ENCODE measurements around the gene CHD5.
A peak's percentile ranks its signal among the peaks of the same experiment; 100 is the strongest.

The CHD5 gene

GRCh38 chr1:6185635-6186382, 5.7 kb upstream of the CHD5 start:
- DNase-seq (ENCODE audit: low read depth), result peak; percentile 40
- H3K4me3 ChIP-seq (ENCODE audit: low read depth, low read length), result no peak overlapping the region
- TF ChIP-seq CTCF (IDR thresholded peaks at IDR 0.05; ENCODE audit: insufficient read depth, low read depth, low read length, missing control alignments), result peak; percentile 36

GRCh38 chr1:6185151-6185550, 5.0 kb upstream of the CHD5 start:
- no peak overlapping the region for H3K4me3 ChIP-seq (ENCODE audit: low read depth, low read length)
- TF ChIP-seq CTCF (IDR thresholded peaks at IDR 0.05; ENCODE audit: insufficient read depth, low read depth, low read length, missing control alignments), result no peak
- no peak for DNase-seq (ENCODE audit: low read depth)

GRCh38 chr1:6184083-6184783, 4.1 kb upstream of the CHD5 start:
- DNase-seq (ENCODE audit: low read depth), result no peak

GRCh38 chr1:6183520-6183989, 3.4 kb upstream of the CHD5 start:
- TF ChIP-seq CTCF (IDR thresholded peaks at IDR 0.05; ENCODE audit: insufficient read depth, low read depth, low read length, missing control alignments), result peak; percentile 9
- no peak for DNase-seq (ENCODE audit: low read depth)
- H3K4me3 ChIP-seq (ENCODE audit: low read depth, low read length), result no peak overlapping the region

More at GRCh38 chr1:6184083-6184783, 4.1 kb upstream of the CHD5 start:
- H3K4me3 ChIP-seq (ENCODE audit: low read depth, low read length), result no peak overlapping the region
- TF ChIP-seq CTCF (IDR thresholded peaks at IDR 0.05; ENCODE audit: insufficient read depth, low read depth, low read length, missing control alignments), result no peak

GRCh38 chr1:6181347-6181770, 1.2 kb upstream of the CHD5 start:
- H3K4me3 ChIP-seq (ENCODE audit: low read depth, low read length), result no peak overlapping the region
- no peak for DNase-seq (ENCODE audit: low read depth)
- TF ChIP-seq CTCF (IDR thresholded peaks at IDR 0.05; ENCODE audit: insufficient read depth, low read depth, low read length, missing control alignments), result no peak

- H3K4me3 ChIP-seq (ENCODE audit: low read depth, low read length), result no peak overlapping the region
- TF ChIP-seq CTCF (IDR thresholded peaks at IDR 0.05; ENCODE audit: insufficient read depth, low read depth, low read length, missing control alignments), result no peak
- DNase-seq (ENCODE audit: low read depth), result no peak
Measured at GRCh38 chr1:6180707-6181311, 688 bp upstream of the CHD5 start.
